NT2/D1 (cell line): ENCODE data around the gene CARD19.

Experiments
- SUZ12 ChIP-seq: IDR thresholded peaks from 2 replicates; pipeline ENCODE4 v1.6.1; 2011; ENCODE audit not compliant: insufficient read length, insufficient read depth; ENCODE audit errors: extremely low read depth
- YY1 ChIP-seq: IDR thresholded peaks from 2 replicates; pipeline ENCODE4 v1.6.1; 2011; ENCODE audit not compliant: insufficient read length, insufficient read depth
- ZNF274 ChIP-seq: IDR thresholded peaks from 2 replicates; pipeline ENCODE4 v1.6.1; 2011; ENCODE audit warnings: mild to moderate bottlenecking, low read depth, low read length

DNA sequence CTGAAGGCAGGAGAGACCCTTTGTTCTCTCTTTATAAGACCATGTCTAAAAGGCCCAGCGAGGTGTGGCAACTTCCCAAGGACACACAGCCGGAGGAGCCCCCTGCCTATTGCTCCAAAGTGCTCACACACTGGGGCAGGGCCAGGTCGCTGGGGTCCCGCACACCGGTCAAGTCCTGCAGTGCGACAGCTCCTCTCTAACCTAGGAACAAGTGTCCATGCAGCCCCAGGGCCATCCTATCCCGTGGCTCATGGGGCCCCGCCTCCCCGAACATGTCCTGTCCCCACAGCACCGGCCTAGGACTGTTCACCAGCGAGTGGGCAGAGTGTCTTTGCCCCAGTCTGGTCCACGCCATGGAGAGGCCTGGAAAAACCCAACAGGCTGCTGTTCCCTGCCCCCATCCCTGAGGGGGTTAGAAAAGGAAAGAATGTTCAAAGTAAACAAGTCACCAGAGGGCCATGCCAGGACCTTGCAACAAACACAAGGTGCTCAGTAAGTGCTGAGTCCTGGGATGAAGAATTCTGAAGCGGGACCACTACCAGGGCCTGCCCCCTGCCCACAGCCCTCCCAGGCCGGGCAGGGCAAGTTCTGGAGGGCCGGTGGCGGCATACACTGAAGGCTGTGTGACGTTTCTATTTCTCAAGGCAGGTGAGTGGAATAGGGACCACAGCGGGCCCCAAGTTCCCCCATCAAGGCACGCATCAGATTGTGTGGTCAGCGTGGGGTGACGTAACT is 37.1 kb downstream of the CARD19 start:
- TF ChIP-seq ZNF274 (no peak), YY1 (no peak), SUZ12 (no peak)
